OCI-LY1 (cell line): ENCODE measurements around the gene COL19A1.

Experiments
- H2AFZ ChIP-seq: fragments of 200-600 bp; sonication (generic), shearing (Covaris generic); 2 replicates; pipeline ENCODE4 v1.6.0; 2014; ENCODE audit warnings: antibody characterized with exemption, mild to moderate bottlenecking, low read length
- H3F3A ChIP-seq: fragments of 200-600 bp; sonication (generic), shearing (Covaris generic); 2 replicates; pipeline ENCODE4 v1.6.0; 2014; ENCODE audit warnings: mild to moderate bottlenecking, antibody characterized with exemption, low read length, moderate library complexity; ENCODE audit not compliant: insufficient read depth
- H3K27ac ChIP-seq: fragments of 200-600 bp; sonication (generic); 2 replicates; pipeline ENCODE4 v1.5.1; 2014; ENCODE audit warnings: low read length, mixed run types, mild to moderate bottlenecking, low read depth; ENCODE audit not compliant: poor library complexity, severe bottlenecking
- H3K27me3 ChIP-seq: fragments of 200-600 bp; sonication (generic); 2 replicates; pipeline ENCODE4 v1.6.0; 2014; ENCODE audit warnings: antibody characterized with exemption, mild to moderate bottlenecking, low read length, moderate library complexity; ENCODE audit not compliant: insufficient read depth
- H3K36me3 ChIP-seq: fragments of 200-600 bp; sonication (generic); 2 replicates; pipeline ENCODE4 v1.6.1; 2014; ENCODE audit warnings: mild to moderate bottlenecking, antibody characterized with exemption, low read length, moderate library complexity, mixed read lengths; ENCODE audit not compliant: insufficient read depth
- H3K4me1 ChIP-seq: fragments of 200-600 bp; sonication (generic); 2 replicates; pipeline ENCODE4 v1.5.1; 2014; ENCODE audit warnings: mild to moderate bottlenecking, low read length, moderate library complexity; ENCODE audit not compliant: insufficient read depth, severe bottlenecking
- H3K4me2 ChIP-seq: fragments of 200-600 bp; sonication (generic), shearing (Covaris generic); 2 replicates; pipeline ENCODE4 v1.6.1; 2014; ENCODE audit warnings: low read length
- H3K4me3 ChIP-seq: fragments of 200-600 bp; sonication (generic); 2 replicates; pipeline ENCODE4 v1.5.1; 2014; ENCODE audit warnings: low read length, low read depth, mild to moderate bottlenecking, mixed read lengths; ENCODE audit not compliant: poor library complexity, severe bottlenecking
- H3K79me2 ChIP-seq: fragments of 200-600 bp; shearing (Covaris generic); 2 replicates; pipeline ENCODE4 v1.6.1; 2016; ENCODE audit warnings: mixed run types, low read length, mixed read lengths; ENCODE audit not compliant: insufficient read depth
- H3K9ac ChIP-seq: fragments of 200-600 bp; sonication (generic), shearing (Covaris generic); 2 replicates; pipeline ENCODE4 v1.6.1; 2014; ENCODE audit warnings: mild to moderate bottlenecking, low read length, mixed read lengths
- H3K9me2 ChIP-seq: fragments of 200-600 bp; sonication (generic), shearing (Covaris generic); 2 replicates; pipeline ENCODE4 v1.6.1; 2014; ENCODE audit warnings: low read depth, mild to moderate bottlenecking, low read length, mixed read lengths
- H3K9me3 ChIP-seq: fragments of 200-600 bp; shearing (Covaris generic); 2 replicates; pipeline ENCODE4 v1.6.1; 2014; ENCODE audit warnings: low read length, mixed read lengths
- H4K20me1 ChIP-seq: fragments of 200-600 bp; sonication (generic), shearing (Covaris generic); 2 replicates; pipeline ENCODE4 v1.6.0; 2016; ENCODE audit warnings: mild to moderate bottlenecking, low read length; ENCODE audit not compliant: insufficient read depth
- CTCF ChIP-seq: fragments of 200-600 bp; sonication (generic), shearing (Covaris generic); IDR thresholded peaks from 2 replicates; pipeline ENCODE4 v1.5.1; 2017; ENCODE audit warnings: mild to moderate bottlenecking, antibody characterized with exemption, low read length, moderate library complexity, mixed read lengths
- EZH2 ChIP-seq: fragments of 200-600 bp; sonication (generic), shearing (Covaris generic); IDR thresholded peaks from 2 replicates; pipeline ENCODE4 v1.8.0; 2017; ENCODE audit warnings: borderline replicate concordance, mixed run types, mild to moderate bottlenecking, antibody characterized with exemption, low read length, moderate library complexity, mixed read lengths

Gene COL19A1

GRCh38 chr6:70045413-70045812, 179.1 kb downstream of the COL19A1 start:
- Histone ChIP-seq H3K9me2 (no peaks in the 10 kb centered on the region), H3K27me3 (no peaks in the 10 kb centered on the region), H3K27ac (no peak overlapping the region), H2AFZ (no peak overlapping the region), H3K79me2 (no peaks in the 10 kb centered on the region), H3K4me3 (no peak overlapping the region), H3K4me2 (no peak overlapping the region), H3K9ac (no peak overlapping the region), H3K36me3 (no peaks in the 10 kb centered on the region), H3K4me1 (no peaks in the 10 kb centered on the region), H3K9me3 (no peaks in the 10 kb centered on the region), H3F3A (no peaks in the 10 kb centered on the region), H4K20me1 (no peaks in the 10 kb centered on the region)
- no peak for TF ChIP-seq EZH2
- TF ChIP-seq CTCF, result no peak

GRCh38 chr6:70051197-70052124, 185.1 kb downstream of the COL19A1 start:
- Histone ChIP-seq H3K9ac (no peak overlapping the region), H3K4me2 (no peak overlapping the region), H2AFZ (no peak overlapping the region), H3K36me3 (no peaks in the 10 kb centered on the region), H3K27ac (no peak overlapping the region), H3K9me3 (no peaks in the 10 kb centered on the region), H3K79me2 (no peaks in the 10 kb centered on the region), H3K4me1 (no peaks in the 10 kb centered on the region), H3F3A (no peaks in the 10 kb centered on the region), H3K9me2 (no peaks in the 10 kb centered on the region), H3K27me3 (no peaks in the 10 kb centered on the region), H4K20me1 (no peaks in the 10 kb centered on the region), H3K4me3 (no peak overlapping the region)
- no peak for TF ChIP-seq EZH2
- TF ChIP-seq CTCF, result no peak

GRCh38 chr6:70059039-70059719, 192.8 kb downstream of the COL19A1 start:
- no peak overlapping the region for H3K27ac ChIP-seq
- H3F3A ChIP-seq, result no peaks in the 10 kb centered on the region

More at GRCh38 chr6:70059039-70059719, 192.8 kb downstream of the COL19A1 start:
- Histone ChIP-seq H3K79me2 (no peaks in the 10 kb centered on the region), H3K9me2 (no peaks in the 10 kb centered on the region), H3K27me3 (no peaks in the 10 kb centered on the region), H3K4me1 (no peaks in the 10 kb centered on the region), H3K4me3 (no peak overlapping the region), H4K20me1 (no peaks in the 10 kb centered on the region), H2AFZ (no peak overlapping the region), H3K9me3 (no peaks in the 10 kb centered on the region), H3K4me2 (no peak overlapping the region), H3K36me3 (no peaks in the 10 kb centered on the region), H3K9ac (no peak overlapping the region)
- TF ChIP-seq EZH2, result no peak
- TF ChIP-seq CTCF, result no peak
